Dedifferentiated amniotic fluid mesenchymal stem cell (primary cell): ENCODE measurements around the gene CFAP97D2.

Source experiments
- DNase-seq: peaks from one replicate; pipeline ENCODE4 v3.0.0-alpha.2; 2016; ENCODE audit errors: extremely low spot score

CFAP97D2 gene

GRCh38 chr13:114199954-114200353 lies 20.9 kb downstream of the CFAP97D2 start:
- no peak for DNase-seq

DNA sequence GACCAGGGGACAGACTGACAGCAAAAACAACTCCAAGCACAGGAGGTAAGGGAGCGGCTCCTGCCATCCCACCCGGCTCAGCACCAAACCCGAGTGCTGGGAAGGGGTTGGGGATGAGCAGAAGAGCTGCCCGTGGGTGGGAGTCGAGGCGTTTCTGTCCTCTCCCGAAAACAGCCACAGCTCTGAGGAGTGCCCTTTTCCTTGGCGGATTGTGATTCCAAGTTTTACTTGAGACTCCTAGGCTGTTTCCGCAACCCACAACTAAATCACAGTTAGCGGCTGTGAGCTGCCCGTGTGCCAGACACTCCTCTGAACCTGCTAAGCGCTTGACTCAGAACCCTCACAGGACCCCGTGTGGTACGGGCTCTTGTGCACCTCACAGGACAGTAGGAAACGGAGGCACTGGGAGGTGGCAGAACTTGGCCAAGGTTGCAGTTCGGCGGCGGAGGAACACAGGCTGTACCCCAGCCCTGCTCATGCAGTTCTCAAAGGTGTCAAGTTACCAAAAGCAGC lies 21.4 kb downstream of the CFAP97D2 start:
- DNase-seq, result no peak

GRCh38 chr13:114202581-114202980 lies 23.5 kb downstream of the CFAP97D2 start:
- no peak for DNase-seq

GRCh38 chr13:114203536-114203935 lies 24.5 kb downstream of the CFAP97D2 start:
- DNase-seq, result no peak

- DNase-seq, result no peak
Observed at GRCh38 chr13:114204894-114205293, 25.8 kb downstream of the CFAP97D2 start.

DNA sequence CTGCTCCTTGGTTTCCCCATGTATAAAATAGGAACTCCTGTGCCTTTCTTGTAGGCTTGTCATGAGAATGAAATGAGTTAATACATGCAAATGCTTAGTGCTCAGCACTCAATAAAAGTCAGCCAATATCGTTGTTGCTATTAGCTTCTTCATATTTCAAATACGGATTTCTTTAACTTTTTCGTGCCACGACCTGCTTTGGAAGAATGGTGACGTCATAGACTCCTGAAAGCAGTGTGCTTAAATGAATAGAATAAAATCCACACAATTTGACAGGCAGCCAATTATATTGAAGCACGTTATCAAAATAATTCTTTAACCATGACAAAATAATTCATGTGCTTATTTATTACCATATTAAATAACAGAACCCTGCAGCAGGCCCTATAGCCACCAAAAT lies 29.1 kb downstream of the CFAP97D2 start:
- no peak for DNase-seq

DNA sequence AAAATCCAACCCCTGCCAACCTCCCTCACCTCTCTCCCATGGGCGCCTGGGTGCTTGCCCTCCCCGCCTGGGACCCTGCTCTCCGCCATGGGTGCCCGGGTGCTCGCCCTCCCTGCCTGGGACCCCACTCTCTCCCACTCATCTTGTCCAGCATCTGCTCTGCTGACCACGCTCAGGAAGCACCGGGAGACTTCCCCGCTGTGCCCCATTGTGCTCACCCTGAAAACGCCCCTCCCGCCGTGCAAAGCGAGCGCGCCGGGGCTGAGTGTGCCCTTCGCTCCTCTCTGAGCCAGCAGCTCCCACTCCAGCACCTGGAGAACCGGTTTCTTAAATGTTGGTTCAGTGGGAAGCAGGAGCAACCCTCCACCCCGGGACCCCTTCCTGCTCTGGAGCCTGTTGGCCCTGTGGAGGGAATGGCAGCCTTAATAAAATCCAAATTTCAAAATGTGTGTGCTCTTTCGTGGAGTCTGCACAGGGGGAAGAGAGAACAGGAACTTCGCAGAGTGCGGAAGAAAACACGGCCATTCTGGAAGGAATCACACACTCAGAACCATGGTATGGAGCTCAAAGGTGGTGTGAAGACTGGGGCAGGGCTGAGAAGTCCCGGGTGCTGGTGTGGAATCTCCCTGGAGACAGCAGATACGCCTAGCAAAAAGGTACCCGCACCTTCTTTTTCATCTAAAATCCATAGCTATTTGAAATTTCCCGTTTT lies 32.5 kb downstream of the CFAP97D2 start:
- DNase-seq, result no peak

GRCh38 chr13:114212158-114212495 lies 33.1 kb downstream of the CFAP97D2 start:
- no peak for DNase-seq

- no peak for DNase-seq
Observed at GRCh38 chr13:114213980-114214379, 34.9 kb downstream of the CFAP97D2 start.

- DNase-seq, result no peak
Observed at GRCh38 chr13:114219392-114219791, 40.3 kb downstream of the CFAP97D2 start.

DNA sequence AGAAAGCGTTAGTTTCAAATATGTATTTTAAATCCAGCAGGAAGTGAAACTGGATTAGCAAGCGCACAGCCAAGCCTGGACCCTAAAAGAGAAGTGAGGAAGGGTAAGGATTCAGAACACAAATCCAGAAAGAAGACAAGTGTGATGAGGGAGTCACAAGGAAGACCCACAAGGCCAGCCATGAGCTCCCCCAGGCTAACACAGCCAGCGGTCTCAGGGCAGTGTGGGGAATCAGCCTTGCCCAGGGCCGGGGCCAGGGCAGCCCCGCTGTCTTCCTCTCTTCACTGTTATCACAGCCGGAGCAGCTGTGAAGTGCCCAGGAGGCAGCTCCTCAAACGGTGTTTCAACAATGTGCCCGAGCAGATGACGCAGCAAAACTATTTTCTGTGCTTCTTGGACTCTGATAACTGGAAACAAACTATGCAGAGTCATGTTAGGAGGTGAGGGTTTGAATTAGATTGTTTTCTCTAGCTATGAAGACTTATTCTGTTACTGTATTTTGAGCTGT lies 43.5 kb downstream of the CFAP97D2 start:
- DNase-seq, result no peak

- no peak for DNase-seq
Observed at GRCh38 chr13:114224201-114224600, 45.1 kb downstream of the CFAP97D2 start.

DNA sequence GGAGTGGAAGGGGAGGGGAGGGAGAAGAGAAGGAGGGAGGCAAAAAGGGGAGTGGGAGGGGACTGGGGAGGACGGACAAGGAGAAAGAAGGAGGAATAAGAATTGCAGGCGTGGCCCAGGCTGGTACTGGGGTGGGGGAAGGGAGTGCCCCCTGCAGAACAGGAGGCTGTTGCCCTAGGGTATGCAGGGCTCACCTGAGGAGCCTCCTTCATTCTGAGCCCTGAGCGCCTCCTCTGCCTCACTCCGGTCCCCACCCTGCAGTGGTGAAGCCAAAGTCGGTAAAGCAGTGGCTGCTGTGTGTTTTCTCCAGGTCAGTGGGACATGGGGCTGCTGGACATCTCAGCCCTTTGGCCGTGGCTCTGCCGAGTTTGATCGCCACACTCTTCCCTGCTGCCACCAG lies 46.6 kb downstream of the CFAP97D2 start:
- DNase-seq, result no peak

DNA sequence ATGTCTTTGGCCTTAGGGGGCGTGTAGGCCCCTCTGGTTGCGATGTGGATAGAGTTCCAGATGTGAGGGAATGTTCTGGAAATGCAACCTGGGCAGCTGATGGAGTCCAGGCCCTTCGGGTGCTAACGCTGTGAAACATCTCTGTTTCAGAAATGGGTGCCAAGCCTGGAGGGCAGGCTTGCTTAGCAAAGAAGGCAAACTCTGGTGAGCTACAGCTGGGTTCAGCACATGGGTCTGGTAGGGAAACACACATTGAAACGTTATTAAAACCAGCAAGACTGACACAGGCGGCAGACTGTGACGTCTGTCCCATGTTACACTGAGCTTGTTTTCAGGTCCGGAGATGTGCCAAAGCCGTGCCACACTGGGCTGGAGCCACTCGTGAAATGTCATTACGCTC lies 47.0 kb downstream of the CFAP97D2 start:
- DNase-seq, result no peak

- DNase-seq, result peak; percentile 86
Observed at GRCh38 chr13:114226699-114227323, 47.8 kb downstream of the CFAP97D2 start.

GRCh38 chr13:114227528-114227927 lies 48.5 kb downstream of the CFAP97D2 start:
- DNase-seq, result no peak

DNA sequence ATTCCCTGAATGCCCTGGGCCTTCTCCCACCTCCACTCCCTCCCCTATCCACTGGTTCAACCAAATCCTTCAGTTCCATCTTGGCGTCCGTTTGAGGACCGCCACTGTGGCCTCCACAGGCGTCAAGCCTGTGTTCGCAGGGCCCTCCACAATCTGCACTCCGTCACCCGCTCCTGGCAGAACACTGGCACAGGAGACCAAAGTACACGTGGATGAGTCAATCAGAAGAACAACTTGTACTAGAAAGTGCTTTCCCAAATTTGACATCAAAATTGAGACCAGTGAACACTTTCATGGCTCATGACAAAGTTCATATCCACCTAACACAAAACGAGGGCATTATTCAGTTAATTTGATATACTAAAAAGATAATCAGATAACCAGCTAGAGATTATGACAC lies 49.1 kb downstream of the CFAP97D2 start:
- no peak for DNase-seq

- DNase-seq, result no peak
Observed at GRCh38 chr13:114229506-114229905, 50.4 kb downstream of the CFAP97D2 start.

DNA sequence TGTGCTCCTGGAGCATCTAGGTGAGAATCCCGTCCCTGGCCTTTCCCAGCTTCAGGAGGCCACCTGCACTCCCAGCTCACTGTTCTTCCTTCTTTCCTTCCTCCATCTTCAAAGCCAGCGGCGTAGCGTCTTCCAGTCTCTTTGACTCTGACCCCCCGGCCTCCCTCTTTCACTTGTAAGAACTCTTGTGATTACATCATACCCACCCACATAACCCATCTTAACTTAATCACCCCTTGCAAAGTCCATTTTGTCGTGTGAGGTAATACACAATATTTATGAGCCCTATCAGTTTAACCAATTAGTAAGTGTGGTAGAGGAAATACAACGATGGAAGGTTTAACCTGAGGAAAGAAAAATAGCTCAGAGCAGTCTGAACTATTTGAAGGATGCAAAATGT lies 51.1 kb downstream of the CFAP97D2 start:
- no peak for DNase-seq

- DNase-seq, result no peak
Observed at GRCh38 chr13:114230575-114230974, 51.5 kb downstream of the CFAP97D2 start.

GRCh38 chr13:114231886-114232285 lies 52.8 kb downstream of the CFAP97D2 start:
- DNase-seq, result no peak

- DNase-seq, result no peak
Observed at GRCh38 chr13:114234266-114234644, 55.2 kb downstream of the CFAP97D2 start.

DNA sequence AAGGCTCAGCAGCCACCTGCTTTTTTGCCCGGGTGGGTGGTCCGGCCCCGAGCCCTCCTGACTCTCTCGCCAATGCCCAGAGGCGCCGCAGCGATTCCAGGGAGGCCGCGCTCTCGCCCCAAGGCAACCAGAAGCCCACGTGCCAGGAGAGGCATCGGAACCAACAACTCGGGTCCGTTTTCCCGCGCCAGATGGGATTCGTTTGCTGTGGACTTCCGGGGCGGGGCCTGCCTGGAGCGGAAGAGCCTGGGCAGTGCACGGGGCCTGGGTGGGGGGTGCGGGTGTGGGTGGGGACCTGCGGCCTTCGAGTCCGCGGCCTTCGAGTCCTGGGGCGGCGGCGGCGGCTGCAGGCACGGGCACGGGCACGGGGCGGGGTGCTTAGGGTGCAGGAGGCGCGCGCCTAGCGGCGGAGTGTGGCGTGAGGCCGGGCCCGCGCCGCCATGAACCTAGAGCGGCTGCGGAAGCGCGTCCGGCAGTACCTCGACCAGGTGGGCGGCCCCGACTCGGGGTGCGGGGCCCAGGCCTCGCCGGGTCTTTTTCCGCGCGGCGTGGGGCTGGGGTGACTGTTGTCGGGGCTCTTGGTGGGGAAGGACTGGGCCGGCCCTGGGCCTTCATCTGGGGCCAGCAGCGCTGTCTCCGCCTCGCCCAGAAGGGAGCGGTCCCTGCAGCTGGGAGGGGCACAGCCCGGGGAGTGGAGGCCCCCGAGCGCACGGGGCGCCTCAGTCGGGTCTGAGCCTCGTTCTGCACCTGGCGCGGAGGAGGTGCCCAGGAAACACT lies 55.8 kb downstream of the CFAP97D2 start, which contains the start of gene CDC16:
Gene CDC16, plus strand, starts transcription at position 253 of the 777 bp plus-strand sequence. Its CDS starts 188 bp downstream, at position 441.
- DNase-seq, result peak; percentile 94
